Right hindlimb (tissue), 1 donor: ENCODE results near the gene HDAC10.

Experiments
- DNase-seq: peaks from one replicate; pipeline ENCODE4 v3.0.0-alpha.2; 2018

Gene HDAC10

GRCh38 chr22:50269970-50270665, 19.1 kb upstream of the HDAC10 start, which contains the start of gene MAPK11:
Gene MAPK11, minus strand, starts transcription at chr22:50270380. Its CDS starts 88 bp downstream, at chr22:50270292.
- peak; percentile 72 for DNase-seq

GRCh38 chr22:50269573-50269969, 18.5 kb upstream of the HDAC10 start:
- no peak for DNase-seq

GRCh38 chr22:50268655-50269113, 17.6 kb upstream of the HDAC10 start:
- DNase-seq: no peak

- peak; percentile 75 for DNase-seq
Measured at GRCh38 chr22:50267591-50268390, 16.7 kb upstream of the HDAC10 start.

- DNase-seq: no peak
Measured at GRCh38 chr22:50266994-50267393, 15.9 kb upstream of the HDAC10 start.

- DNase-seq: no peak
Measured at GRCh38 chr22:50264946-50265669, 14.0 kb upstream of the HDAC10 start.

GRCh38 chr22:50264104-50264745, 13.2 kb upstream of the HDAC10 start:
- no peak for DNase-seq

GRCh38 chr22:50262973-50263617, 12.0 kb upstream of the HDAC10 start:
- DNase-seq: no peak

- DNase-seq: no peak
Measured at GRCh38 chr22:50262460-50262911, 11.4 kb upstream of the HDAC10 start.

GRCh38 chr22:50261615-50262459, 10.8 kb upstream of the HDAC10 start, which contains the start of gene MAPK12:
Gene MAPK12, minus strand, starts transcription at chr22:50261683. Its CDS starts 174 bp downstream, at chr22:50261509.
- DNase-seq: no peak

- peak; percentile 71 for DNase-seq
Measured at GRCh38 chr22:50260801-50261614, 9.9 kb upstream of the HDAC10 start.

GRCh38 chr22:50260434-50260800, 9.4 kb upstream of the HDAC10 start:
- DNase-seq: no peak

- DNase-seq: no peak
Measured at GRCh38 chr22:50259302-50259701, 8.2 kb upstream of the HDAC10 start.

GRCh38 chr22:50258361-50259292, 7.6 kb upstream of the HDAC10 start:
- DNase-seq: no peak

- DNase-seq: no peak
Measured at GRCh38 chr22:50257451-50258360, 6.6 kb upstream of the HDAC10 start.

- DNase-seq: no peak
Measured at GRCh38 chr22:50257041-50257440, 6.0 kb upstream of the HDAC10 start.

GRCh38 chr22:50256258-50256862, 5.3 kb upstream of the HDAC10 start:
- no peak for DNase-seq

- no peak for DNase-seq
Measured at GRCh38 chr22:50255607-50256006, 4.5 kb upstream of the HDAC10 start.
